IPS-20b (cell line): ENCODE data around the gene VAMP8.
"Not testable (repeated sequence)": the region's sequence is repeated elsewhere in the genome, so short reads cannot be mapped to it uniquely, and the experiment has no call there.

Source experiments
- H3K27ac ChIP-seq: one replicate; pipeline ENCODE4 v1.5.1; 2013; ENCODE audit warnings: low read length
- H3K27me3 ChIP-seq: 2 replicates; pipeline ENCODE4 v1.6.1; 2013; ENCODE audit warnings: mild to moderate bottlenecking, low read length, inconsistent platforms; ENCODE audit not compliant: insufficient read depth
- H3K36me3 ChIP-seq: 2 replicates; pipeline ENCODE4 v1.6.1; 2013; ENCODE audit warnings: low read depth, mild to moderate bottlenecking, inconsistent platforms, low read length, moderate library complexity; ENCODE audit not compliant: insufficient read depth
- H3K4me1 ChIP-seq: 2 replicates; pipeline ENCODE4 v1.6.1; 2013; ENCODE audit warnings: mild to moderate bottlenecking, control low read depth, inconsistent platforms, low read length, moderate library complexity; ENCODE audit not compliant: insufficient read depth
- H3K4me3 ChIP-seq: 2 replicates; pipeline ENCODE4 v1.5.1; 2013; ENCODE audit warnings: mild to moderate bottlenecking, low read length, inconsistent platforms
- H3K9ac ChIP-seq: 2 replicates; pipeline ENCODE4 v1.6.1; 2013; ENCODE audit warnings: low read depth, mild to moderate bottlenecking, inconsistent platforms, low read length, moderate library complexity
- H3K9me3 ChIP-seq: 2 replicates; pipeline ENCODE4 v1.6.1; 2013; ENCODE audit warnings: mild to moderate bottlenecking, low read depth, low read length, inconsistent platforms; ENCODE audit not compliant: insufficient read depth

VAMP8 gene

DNA sequence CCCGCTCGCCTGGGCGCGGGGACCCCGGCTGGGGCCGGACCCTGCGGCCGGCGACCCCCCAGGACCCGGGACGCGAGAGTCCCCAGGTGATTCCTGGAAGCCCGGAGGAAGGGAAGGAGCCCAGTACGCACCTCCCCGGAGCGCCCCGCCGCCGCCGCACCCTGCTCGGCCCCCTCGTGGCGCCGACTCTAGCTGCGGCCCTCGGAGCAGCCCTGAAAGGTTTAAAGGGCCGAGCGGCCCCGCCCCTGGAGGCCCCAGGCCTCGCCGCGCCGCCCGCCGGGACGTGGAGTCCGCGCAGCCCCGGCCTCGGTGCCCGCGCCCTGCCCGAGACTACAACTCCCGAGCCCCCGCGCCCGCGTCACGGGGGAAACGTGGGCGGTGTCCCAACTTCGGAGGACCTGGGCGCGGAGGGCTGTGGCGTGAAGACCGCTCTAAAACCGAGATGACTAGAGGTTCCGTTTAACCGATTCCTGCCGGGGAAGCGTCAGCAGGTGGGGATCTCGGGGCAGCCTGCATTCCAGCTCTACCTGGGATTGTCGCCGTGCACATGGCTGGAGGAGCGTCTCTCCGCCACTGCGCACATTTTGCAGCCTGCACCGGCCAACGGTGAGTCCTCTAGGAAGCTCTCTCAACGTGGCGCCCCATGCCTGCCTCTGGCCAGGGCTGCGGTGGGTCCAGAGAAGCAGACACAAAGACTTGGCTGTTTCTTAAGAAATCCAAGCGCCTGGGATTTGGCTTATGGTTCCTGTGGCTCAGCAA, 25.3 kb downstream of the VAMP8 start, which contains the start of gene TMEM150A:
Gene TMEM150A, minus strand, starts transcription at position 223 of the 759 bp plus-strand sequence. CDS start 750 bp downstream, outside the sequence.
- peak within 1 kb of the TSS; percentile 88 for H3K9ac ChIP-seq
- no peaks in the 10 kb centered on the region for H3K9me3 ChIP-seq
- H3K27ac ChIP-seq = peak within 1 kb of the TSS; percentile 40
- no peaks in the 10 kb centered on the region for H3K4me1 ChIP-seq
- H3K36me3 ChIP-seq = peaks cover 22% of the 10 kb centered on the region
- peak within 1 kb of the TSS; percentile 99 for H3K4me3 ChIP-seq
- H3K27me3 ChIP-seq = no peaks in the 10 kb centered on the region

DNA sequence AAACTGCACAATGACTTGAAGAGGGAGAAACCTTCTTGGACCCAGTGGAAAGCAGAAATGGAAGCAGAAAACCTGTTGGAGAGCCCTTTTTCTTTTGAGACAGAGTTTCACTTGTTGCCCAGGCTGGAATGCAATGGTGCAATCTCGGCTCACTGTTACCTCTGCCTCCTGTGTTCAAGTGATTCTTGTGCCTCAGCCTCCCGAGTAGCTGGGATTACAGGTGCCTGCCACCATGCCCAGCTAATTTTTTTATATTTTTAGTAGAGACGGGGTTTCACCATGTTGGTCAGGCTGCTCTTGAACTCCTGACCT, 26.7 kb downstream of the VAMP8 start:
- not testable (repeated sequence) for H3K27me3 ChIP-seq, H3K4me1 ChIP-seq, H3K9me3 ChIP-seq, H3K27ac ChIP-seq, H3K9ac ChIP-seq
- peaks cover 23% of the 10 kb centered on the region for H3K36me3 ChIP-seq
- H3K4me3 ChIP-seq = peak overlapping the region; percentile 44; the same call in 1 of the 2 replicates

DNA sequence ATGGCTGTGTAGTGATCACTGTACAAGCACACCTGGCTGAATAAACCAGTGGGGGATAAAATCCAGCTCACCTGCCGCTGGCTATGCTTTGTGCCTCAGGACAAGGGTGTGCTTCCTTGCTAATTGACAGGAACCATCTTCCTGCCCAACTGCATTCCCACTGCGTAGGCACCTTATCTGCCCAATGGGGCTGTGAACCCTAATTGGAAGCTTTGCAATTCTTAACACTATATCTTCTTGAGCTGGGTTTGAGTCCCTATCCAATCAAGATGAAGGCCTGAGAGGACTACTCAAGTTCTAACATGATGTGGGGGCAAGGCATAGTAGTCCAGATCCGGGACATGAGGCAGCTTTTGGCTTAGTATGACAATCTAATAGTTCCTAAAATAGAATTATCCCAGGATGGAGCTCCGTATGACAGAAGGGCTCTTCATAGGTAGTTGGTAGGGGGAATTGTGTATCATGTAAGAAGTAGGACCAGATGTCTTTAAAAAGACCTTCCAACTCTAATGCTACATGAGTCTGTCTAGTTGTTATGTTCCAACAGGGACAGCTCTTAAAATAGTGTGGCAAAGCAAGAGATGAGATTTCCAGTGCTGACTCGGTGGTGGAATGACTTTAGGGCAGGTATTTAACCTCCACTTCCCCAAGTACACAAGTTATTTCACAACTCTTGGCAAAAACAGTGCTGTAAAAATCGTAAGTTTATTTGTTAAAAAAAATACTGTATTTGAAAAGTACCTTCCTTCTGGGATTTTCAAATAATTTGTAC, 27.4 kb downstream of the VAMP8 start:
- Histone ChIP-seq H3K4me3 (no peak overlapping the region), H3K4me1 (no peaks in the 10 kb centered on the region), H3K27me3 (no peaks in the 10 kb centered on the region), H3K27ac (no peak overlapping the region), H3K9me3 (no peaks in the 10 kb centered on the region), H3K36me3 (peaks cover 21% of the 10 kb centered on the region), H3K9ac (no peak overlapping the region)

DNA sequence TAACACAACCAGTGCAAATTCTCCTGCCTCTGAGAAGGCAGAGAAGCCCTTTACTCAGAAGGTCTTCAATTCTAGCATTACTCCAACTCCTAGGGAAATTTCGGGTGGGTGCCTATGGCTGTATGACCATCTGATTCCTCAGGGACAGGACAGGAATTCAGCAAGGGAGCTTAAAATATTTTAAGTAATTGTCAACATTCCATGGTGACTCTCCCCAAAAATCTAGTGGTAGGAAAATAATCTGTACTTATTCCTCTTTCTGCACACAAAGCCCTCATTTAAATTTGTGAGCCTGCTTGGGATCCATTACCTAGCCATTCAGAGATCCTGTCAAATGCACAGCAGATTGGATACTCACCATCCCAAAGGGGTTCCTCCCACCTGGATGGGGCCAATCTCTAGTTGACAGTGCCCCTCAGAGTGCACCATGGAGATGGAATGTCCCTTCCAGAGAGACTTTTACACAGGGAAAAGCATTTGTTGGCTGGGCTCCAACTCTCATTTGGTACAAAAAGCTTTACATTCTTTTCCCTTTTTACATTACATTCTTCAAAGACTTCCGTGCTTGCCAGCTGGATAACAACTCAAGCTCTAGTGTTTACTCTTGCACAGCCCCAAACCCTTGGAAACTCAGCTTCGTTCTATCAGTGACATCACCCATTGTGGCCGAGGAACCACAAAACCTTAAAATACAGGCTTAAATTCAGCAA, 28.2 kb downstream of the VAMP8 start:
- Histone ChIP-seq H3K36me3 (peaks cover 25% of the 10 kb centered on the region), H3K9ac (no peak overlapping the region), H3K9me3 (no peaks in the 10 kb centered on the region), H3K4me1 (no peaks in the 10 kb centered on the region), H3K4me3 (no peak overlapping the region), H3K27me3 (no peaks in the 10 kb centered on the region), H3K27ac (no peak overlapping the region)

DNA sequence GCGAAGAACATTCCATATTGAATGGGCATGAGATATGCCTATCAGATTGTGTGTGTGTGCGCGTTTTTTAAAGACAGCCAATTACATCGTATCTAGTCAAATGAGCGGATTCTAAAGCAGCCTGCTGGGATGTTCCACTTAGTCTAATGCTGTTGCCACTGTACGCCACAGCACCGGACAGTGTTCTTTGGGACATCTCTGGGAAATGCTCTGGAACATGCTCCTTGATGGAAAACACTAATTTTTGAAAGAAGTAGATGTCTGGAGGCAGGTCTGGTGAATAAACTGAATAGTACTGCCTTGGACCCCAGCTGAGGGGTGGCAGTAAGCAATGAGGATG, 28.7 kb downstream of the VAMP8 start:
- H3K27ac ChIP-seq = no peak overlapping the region
- no peaks in the 10 kb centered on the region for H3K9me3 ChIP-seq
- no peak overlapping the region for H3K4me3 ChIP-seq
- peaks cover 25% of the 10 kb centered on the region for H3K36me3 ChIP-seq
- H3K27me3 ChIP-seq = no peaks in the 10 kb centered on the region
- no peaks in the 10 kb centered on the region for H3K4me1 ChIP-seq
- no peak overlapping the region for H3K9ac ChIP-seq

DNA sequence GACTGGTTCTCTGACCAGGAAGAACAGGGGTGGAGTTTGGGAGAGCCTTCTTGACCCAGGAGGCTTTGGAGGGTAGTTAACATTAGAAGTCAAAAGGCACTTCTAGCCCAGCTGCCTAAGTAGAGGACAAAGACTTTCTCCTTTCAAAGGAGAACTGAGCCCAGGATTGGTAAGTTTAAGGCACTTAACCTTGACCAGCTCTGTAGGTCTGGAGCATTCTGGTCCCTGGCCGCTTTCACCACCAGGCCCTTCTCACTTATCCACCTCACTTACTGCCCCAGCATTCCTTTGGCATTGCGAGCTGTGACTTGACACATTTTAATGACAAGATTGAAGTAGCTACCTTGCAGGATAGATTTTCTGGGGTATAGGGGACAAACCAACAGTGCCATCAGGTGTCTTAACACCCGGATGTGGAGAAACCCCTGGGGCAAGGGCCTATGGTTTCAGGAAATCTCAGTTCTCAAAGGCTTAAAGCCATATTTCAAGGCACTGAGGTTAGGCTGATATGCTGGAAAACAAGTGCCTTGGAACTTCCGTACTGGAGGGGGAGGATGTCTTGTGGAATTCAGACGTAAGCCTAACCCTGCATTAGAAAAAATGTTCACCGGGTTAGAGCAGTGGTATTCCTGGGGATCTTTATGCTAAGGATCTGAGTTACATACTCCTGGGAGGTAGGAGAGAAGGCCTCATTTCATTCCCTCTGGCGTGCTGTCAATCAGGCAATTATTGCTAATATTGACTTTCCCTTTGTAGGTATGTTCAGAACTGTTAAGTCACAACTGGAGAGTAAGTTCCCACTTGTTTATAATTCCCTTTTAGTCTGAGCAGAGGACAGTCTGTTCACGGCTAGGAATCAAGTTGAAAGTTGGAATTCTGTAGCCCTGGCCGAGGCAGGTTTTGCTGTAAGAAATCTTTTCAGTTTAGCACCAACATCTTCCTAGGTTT, 30.2 kb downstream of the VAMP8 start:
- no peak overlapping the region for H3K9ac ChIP-seq
- no peaks in the 10 kb centered on the region for H3K9me3 ChIP-seq
- peaks cover 25% of the 10 kb centered on the region for H3K36me3 ChIP-seq
- H3K27ac ChIP-seq = no peak overlapping the region
- H3K4me1 ChIP-seq = no peaks in the 10 kb centered on the region
- no peaks in the 10 kb centered on the region for H3K27me3 ChIP-seq
- H3K4me3 ChIP-seq = no peak overlapping the region

DNA sequence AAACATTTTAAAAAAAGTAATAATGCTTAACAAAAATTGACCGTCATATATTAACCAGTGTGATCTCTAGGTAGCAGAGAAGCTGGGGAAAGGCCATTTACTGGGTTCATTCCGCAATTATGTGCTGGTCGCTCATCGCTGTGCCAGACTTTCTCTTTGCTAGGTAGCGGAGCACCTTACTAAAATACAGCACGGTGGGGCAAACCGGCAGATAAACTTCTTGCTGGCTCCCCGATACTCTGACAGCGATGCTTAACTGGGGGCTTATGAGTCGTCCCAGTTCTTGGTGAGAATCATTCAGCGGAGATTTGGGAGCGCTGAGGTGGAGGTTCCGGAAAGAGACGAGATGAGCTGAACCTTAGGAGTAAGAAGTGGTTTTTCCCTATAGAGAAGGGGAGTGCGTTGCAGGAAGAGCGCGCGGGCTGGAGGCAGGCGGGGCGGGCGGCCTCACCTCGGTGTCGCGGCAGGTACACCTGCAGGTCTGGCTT, 33.9 kb downstream of the VAMP8 start:
- peaks cover 25% of the 10 kb centered on the region for H3K36me3 ChIP-seq
- H3K4me3 ChIP-seq = peak overlapping the region; percentile 88
- no peaks in the 10 kb centered on the region for H3K27me3 ChIP-seq
- peak overlapping the region; percentile 79 for H3K9ac ChIP-seq
- H3K27ac ChIP-seq = no peak overlapping the region
- no peaks in the 10 kb centered on the region for H3K9me3 ChIP-seq
- H3K4me1 ChIP-seq = no peaks in the 10 kb centered on the region

DNA sequence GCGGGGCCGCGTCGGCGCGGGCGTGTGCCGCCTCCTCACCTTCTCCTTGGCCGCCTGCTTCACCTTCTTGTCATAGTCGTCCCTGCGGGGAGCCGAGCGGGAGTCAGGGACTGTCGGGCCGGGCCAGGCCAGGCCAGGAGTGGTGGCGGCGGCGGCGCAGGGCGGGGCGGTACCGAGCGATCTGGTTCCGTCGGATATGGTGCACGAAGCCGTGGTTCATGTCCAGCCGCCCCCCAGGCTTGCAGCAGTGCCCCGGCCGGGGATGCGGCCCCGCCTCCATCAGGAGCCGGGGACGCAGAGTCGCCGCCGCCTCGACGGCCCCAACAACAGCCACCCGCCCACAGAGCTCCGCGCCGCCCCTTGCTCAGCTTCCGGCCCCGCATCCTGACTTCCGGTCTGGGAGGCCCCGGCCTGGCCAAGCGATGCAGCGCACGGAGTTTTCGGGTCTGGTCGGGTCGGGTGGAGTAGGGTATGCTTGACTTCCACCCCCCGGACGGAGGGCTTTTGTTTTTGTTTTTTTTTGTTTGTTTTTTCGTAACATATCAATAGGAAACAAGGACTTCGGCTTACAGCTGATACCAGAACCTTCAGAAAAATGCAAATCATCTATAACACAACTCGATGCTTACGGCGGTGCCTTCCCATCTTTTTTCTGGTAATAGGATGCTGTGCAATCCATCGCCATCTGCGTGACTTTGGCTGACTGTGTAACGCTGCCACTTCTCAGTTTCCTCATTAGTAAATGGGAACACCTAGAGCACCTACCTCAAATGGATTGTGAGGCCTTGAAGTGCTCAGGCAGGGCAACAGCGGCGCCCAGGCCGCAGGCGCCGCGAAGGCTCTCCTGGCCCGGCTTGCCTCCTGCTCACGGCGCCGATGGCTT, 34.6 kb downstream of the VAMP8 start, which contains the start of gene C2orf68:
Gene C2orf68, minus strand, starts transcription at position 362 of the 883 bp plus-strand sequence. Its CDS starts 82 bp downstream, at position 280.
- H3K4me1 ChIP-seq = 0 out of 2 replicates have a peak, but pooled peaks cover under 1% of the 10 kb centered on the region
- peak within 1 kb of the TSS; percentile 34 for H3K27ac ChIP-seq
- H3K4me3 ChIP-seq = peak within 1 kb of the TSS; percentile 88
- peaks cover 25% of the 10 kb centered on the region for H3K36me3 ChIP-seq
- H3K9me3 ChIP-seq = no peaks in the 10 kb centered on the region
- H3K9ac ChIP-seq = peak within 1 kb of the TSS; percentile 79
- no peaks in the 10 kb centered on the region for H3K27me3 ChIP-seq

DNA sequence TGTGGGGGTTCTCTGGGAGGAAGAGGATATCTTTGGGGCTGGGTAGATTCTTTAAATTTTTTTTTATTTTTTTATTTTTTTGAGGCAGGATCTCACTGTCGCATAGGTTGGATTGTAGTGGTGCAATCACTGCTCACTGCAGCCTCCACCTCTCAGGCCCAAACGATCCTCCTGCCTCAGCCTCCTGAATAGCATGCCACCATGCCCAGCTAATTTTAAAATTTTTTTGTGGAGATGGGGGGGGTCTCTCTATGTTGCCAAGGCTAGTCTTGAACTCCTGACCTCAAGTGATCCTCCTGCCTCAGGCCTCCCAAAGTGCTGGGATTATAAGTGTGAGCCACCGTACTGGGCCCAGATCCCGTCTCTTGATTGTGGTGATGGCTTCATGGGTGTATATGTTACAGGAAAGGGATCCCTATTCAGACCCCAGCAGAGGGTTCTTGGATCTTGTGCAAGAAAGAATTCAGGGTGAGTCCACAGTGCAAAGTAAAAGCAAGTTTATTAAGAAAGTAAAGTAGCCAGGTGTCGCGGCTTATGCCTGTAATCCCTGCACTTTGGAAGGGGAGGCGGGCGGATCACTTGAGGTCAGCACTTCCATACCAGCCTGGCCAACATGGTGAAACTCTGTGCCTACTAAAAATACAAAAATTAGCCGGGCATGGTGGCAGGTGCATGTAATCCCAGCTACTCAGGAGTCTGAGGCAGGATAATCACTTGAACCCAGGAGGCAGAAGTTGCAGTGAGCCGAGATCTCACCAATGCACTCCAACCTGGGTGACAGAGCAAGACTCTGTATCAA, 36.5 kb downstream of the VAMP8 start:
- H3K36me3 ChIP-seq = peaks cover 23% of the 10 kb centered on the region
- peaks cover 4% of the 10 kb centered on the region; the same call in 1 of the 2 replicates for H3K4me1 ChIP-seq
- no peaks in the 10 kb centered on the region for H3K9me3 ChIP-seq
- H3K27ac ChIP-seq = no peak overlapping the region
- no peak overlapping the region for H3K4me3 ChIP-seq
- no peak overlapping the region for H3K9ac ChIP-seq
- no peaks in the 10 kb centered on the region for H3K27me3 ChIP-seq

DNA sequence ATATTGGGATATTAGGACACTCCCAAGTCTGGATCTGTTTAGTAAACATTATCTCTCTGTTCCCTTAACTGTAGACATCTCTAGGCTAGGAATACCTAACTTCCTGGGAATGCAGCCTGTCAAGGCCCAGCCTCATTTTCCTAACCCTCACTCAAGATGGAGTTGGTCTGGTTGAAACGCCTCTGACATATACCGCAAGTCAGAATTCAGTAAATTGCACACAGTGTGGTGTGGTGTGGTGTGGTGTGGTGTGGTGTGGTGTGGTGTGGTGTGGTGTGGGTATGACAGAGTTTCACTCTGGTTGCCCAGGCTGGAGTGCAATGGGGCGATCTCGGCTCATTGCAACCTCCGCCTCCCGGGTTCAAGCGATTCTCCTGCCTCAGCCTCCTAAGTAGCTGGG, 37.4 kb downstream of the VAMP8 start:
- not testable (repeated sequence) for H3K4me3 ChIP-seq, H3K9me3 ChIP-seq, H3K27me3 ChIP-seq, H3K9ac ChIP-seq, H3K4me1 ChIP-seq, H3K27ac ChIP-seq
- H3K36me3 ChIP-seq = peaks cover 26% of the 10 kb centered on the region
